GM18873 (cell line): ENCODE results near the gene TRIP12.
"Not testable (repeated sequence)": the region's sequence is repeated elsewhere in the genome, so short reads cannot be mapped to it uniquely, and the experiment has no call there.

ENCODE experiments used
- ATAC-seq: cut with Tn5 transposase; IDR thresholded peaks from one replicate; pipeline ENCODE4 v1.9.1; 2021; ENCODE audit warnings: mild to moderate bottlenecking, moderate library complexity, moderate number of reproducible peaks; ENCODE audit not compliant: unreplicated experiment, low FRiP score

TRIP12 gene

DNA sequence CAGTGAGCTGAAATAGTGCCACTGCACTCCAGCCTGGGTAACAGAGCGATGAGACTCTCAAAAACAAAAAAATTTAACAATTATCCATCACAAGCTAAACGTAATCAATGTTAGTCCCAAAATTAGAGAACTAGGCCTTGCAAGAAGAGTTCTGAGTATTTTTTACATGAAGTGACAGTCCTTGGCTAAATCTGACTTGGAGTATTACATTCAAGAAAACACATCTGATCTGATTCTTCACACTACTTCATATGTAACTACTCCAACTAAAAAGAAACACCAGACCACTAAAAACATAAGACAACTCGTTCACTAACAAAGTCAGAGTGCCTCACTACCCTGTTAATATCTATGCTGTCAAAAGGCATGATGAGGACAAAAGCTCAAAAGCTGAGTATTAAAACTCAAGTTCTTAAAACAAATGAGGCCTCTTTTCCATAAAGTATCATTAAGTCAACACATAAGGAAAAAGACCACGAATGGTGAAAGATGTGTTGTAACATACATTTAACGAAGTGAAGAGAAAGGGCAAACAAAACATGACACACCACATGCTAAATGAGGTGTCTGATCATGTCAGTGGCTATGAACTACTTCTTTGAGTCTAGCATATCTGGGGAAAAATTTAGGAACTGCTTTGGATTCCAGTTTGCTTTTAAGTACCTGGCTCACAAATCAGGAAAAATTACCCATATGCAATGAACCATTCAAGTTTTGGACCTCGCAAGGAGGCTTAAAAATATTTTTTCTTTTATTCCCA, 42.4 kb downstream of the TRIP12 start:
- ATAC-seq, result no peak

- ATAC-seq, result no peak
These were observed 46.3 kb downstream of the TRIP12 start for GRCh38 chr2:229875549-229875948.

DNA sequence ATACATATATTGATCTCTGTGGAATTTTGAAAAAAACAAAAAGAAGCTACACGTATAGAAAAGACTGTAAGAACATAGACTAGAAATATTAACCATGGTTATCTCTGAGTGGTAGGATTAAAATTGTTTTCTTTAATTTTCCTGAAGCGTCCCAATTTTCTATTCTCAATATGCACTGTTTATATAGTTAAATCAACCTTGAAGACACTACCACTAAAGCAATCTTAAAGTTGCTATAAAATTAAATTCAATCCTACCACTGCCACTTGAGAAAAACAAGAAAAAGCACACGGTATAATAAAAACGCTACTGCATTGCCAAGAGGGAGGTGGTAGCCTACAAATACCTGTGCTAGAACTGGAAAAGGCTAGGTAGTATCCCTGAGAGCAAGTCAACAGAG, 47.2 kb downstream of the TRIP12 start:
- no peak for ATAC-seq

GRCh38 chr2:229873123-229873581, 48.7 kb downstream of the TRIP12 start:
- ATAC-seq, result peak; percentile 87

DNA sequence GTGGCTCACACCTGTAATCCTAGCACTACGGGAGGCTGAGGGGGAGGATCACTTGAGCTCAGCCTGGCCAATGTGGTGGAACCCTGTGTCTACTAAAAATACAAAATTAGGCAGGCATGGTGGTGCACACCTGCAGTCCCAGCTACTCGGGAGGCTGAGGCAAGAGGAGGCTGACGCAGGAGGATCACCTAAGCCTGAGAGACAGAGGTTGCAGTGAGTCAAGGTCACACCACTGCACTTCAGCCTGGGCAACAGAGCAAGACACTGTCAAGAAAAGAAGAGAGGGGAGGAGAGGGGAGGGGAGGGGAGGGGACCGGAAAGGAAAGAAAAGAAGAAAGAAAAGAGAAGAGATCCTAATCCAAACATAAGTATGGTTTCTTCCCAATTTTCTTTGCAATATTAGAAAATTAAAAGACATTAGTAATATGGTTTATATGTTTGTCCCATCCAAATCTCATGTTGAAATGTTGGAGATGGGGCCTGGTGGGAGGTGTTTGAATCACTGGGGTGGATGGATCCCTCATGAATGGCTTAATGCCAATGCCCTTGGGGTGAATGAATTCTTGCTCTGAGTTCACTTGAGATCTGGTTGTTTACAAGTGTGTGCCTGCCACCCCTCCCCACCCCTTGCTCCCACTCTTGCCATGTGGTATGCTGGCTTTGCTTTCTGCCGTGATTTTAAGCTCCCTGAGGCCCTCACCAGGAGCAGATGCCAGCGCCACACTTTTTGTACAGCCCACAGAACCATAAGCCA, 50.7 kb downstream of the TRIP12 start:
- no peak for ATAC-seq

DNA sequence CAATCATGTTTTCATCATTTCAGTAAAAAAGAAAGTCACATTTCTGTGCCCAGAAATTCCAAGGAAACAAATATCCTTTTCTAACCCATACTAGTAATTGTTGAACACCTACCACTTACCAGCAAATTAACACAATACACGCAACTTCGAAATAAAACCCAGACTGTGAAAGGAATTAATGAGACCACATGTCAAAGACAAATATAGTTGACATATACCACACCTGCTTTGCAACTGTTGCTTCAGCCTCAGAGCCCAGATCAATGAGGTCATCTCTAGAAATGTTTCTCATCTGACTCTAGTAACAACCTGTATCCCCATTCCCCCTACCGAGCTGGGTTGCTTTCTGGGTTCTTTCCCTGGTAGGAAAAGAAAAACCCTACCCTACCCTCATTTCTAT, 52.6 kb downstream of the TRIP12 start:
- no peak for ATAC-seq

DNA sequence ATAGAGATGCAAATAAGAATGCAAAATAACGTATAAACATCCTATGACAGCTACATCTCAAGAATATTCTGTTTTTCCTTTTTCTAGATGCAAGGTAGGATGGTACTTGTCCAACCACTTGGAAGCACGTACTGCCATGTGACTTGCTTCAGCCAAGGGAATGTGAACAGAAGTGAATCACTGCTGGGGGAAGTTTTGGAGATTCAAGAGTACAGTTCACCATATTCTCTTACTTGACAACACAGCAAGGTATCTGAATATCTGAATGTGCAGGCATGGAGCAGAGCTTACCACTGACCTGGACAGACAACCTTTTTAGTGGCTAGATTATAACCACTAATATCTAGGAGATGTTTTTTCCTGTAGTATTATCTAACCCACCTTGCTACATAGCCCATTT, 53.0 kb downstream of the TRIP12 start:
- ATAC-seq, result no peak

DNA sequence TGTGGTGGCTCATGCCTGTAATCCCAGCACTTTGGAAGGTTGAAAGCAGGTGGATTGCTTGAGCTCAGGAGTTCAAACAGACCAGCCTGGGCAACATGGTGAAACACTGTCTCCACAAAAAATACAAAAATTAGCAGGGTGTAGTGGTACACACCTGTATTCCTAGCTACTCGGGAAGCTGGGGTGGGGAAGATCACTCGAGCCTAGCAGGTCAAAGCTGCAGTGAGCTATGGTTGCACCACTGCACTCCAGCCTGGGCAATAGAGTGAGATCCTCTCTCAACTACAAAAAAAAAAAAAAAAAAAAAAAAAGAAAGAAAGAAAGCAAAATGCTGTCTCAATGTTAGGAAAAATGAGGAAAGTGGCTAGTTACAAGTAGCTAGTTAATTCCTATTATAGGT, 56.8 kb downstream of the TRIP12 start:
- ATAC-seq, result no peak

- ATAC-seq, result no peak
These were observed 60.4 kb downstream of the TRIP12 start for GRCh38 chr2:229861431-229861830.

DNA sequence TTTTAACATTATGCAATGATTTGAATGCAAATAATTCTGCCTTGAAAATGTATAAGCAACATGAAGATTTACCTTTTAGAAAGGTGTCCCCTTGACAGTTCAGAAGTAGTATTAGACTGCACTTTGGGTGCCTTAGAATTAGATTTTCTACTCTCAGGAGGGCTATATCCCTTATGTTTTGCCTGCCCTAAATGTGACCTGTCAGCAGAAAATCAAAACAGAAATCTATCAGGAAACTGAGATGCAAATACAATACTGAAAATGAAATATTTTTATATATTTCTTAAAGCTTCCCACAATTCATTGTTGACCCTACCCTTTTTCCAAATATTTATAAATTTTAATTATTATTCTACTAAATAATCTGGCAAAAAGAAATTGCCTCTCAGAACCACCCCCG, 61.5 kb downstream of the TRIP12 start:
- ATAC-seq, result no peak

DNA sequence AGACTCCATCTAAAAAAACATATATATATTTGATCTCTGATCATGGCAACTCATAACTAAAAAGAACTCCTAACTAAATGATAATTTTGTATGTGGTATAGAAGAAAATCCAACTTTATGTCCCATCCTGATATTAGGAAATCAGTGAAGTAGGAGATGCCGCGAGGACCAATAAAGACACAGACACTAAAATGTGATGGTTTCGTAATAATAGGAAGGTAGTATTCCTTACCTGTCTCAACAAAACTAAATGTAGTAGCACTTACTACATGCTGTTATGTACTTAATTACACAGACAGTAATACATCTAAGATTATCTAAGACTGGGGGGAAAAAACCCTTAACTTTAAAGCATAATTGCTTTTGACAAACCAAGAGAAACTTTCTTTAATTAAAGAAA, 63.5 kb downstream of the TRIP12 start:
- no peak for ATAC-seq

DNA sequence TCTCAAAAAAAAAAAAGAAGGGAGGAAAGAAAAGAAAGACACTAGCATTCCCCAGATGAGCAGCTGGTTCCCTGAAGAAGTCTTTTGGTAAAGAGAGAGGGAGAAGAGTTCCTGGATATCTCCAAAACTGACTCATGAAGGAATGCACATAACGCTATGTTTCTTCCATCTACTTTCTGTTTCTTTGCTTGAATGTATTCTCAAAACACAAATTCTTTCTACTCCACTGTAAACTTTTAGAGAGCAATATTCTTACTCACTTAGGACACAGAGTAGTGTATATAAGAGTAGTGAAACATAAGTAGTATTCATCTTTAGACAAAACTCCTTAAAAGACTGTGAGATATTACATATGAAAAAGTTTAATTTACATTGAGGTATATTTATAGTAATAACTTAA, 64.2 kb downstream of the TRIP12 start:
- ATAC-seq, result no peak

GRCh38 chr2:229856413-229856812, 65.4 kb downstream of the TRIP12 start:
- peak; percentile 72 for ATAC-seq

DNA sequence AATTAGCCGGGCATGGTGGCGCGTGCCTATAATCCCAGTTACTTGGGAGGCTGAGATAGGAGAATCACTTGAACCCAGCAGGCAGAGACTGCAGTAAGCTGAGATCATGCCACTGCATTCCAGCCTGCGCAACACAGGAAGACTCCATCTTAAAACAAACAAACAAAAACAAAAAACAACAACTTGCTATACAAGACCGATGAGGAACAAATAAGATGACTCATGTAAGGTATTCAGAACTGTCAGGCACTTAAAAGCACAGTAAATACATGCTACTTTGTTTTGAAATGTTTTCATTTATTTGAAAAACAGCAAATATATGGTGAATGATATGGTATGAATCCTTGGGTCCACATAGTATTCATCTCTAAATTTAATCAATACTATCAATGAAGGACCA, 66.7 kb downstream of the TRIP12 start:
- no peak for ATAC-seq

DNA sequence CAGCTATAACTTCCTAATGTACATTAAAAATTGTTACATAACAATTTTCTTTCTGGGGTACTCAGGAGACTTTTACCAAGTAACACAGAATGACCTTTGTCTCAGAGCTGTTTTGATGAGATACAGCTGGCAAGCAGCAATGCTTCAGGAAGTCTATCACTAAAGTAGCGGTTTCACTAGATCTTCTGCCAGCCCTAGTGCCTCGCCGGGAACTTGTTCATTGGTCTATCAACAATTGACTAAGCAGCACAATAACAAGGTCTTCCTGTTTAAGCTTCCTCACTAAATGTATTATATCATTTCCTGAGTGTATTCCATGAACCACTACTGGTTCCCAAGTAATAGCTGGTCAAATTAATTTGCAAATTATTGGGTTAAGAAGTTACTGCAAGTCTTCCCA, 69.2 kb downstream of the TRIP12 start:
- ATAC-seq, result no peak

DNA sequence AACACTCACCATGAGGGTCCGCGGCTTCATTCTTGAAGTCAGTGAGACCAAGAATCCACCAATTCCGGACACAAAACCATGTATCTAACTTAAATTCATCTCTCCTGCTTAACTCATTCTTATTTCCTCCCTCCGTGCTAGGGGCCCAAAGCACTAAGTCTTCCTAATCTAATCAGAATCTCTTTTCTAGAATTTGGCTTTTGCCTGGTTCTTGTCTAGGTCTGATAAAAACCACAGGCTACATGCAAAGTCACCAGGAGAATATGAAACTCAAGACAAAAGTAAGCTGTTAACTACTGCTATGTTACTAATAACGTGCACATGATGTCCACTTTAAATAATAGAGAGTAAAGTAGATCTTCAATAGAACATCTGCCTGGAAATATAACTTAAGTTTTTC, 69.9 kb downstream of the TRIP12 start:
- no peak for ATAC-seq

DNA sequence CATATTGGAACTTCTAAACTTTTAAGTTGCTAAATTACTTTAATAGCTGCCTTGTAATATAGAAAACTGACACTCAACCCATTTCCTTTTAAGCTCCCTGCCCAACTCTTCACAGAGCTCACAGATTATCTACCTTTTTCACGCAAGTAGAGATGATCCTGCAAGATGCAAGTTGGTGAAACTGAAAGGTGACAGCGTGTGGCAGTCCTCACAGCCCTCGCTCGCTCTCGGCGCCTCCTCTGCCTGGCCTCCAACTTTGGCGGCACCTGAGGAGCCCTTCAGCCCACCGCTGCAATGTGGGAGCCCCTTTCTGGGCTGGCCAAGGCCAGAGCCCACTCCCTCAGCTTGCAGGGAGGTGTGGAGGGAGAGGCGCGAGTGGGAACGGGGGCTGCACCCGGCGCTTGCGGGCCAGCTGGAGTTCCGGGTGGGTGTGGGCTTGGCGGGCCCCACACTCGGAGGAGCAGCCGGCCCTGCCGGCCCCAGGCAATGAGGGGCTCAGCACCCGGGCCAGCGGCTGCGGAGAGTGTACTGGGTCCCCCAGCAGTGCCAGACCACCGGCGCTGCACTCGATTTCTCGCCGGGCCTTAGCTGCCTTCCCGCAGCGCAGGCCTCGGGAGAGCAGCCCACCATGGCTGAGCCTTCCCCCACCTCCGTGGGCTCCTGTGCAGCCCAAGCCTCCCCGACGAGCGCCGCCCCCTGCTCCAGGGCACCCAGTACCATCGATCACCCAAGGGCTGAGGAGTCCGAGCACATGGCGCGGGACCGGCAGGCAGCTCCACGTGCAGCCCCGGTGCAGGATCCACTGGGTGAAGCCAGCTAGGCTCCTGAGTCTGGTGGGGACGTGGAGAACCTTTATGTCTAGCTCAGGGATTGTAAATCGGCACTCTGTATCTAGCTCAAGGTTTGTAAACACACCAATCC, 71.2 kb downstream of the TRIP12 start:
- not testable (repeated sequence) for ATAC-seq

GRCh38 chr2:229849073-229849472, 72.7 kb downstream of the TRIP12 start:
- no peak for ATAC-seq

DNA sequence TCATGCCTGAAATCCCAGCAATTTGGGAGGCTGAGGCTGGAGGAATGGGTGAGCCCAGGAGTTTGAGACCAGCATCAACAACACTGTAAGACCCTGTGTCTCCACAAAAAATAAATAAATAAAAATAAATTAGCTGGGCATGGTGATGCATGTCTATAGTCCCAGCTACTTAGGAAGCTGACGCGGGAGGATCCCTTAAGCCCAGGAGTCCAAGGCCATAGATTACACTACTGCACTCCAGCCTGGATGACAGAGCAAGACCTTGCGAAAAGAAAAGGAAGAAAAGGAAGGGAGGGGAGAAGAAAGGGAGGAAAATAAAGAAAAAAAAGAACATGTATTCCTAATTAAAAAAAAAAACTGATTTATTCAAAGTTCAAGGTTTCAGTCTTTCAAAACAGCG, 78.2 kb downstream of the TRIP12 start:
- ATAC-seq, result no peak

DNA sequence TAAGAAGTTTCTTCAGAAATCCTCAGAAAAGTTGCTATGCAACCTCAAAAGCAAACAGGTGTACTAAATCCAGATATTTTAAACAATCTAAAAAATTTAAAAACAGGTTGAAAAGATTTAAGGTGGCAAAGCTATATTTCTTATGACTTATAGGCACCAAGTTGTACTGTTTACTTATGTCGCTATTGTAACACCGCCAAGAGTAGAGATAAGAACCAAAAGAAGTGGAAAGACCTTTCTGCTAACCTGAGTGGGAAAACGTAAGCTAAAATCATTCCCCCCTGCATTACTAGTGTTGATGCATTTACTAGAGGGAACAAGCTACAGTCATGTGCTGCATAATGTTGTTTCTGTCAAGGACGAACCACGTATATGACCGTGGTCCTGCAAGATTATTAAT, 83.1 kb downstream of the TRIP12 start:
- ATAC-seq, result no peak

DNA sequence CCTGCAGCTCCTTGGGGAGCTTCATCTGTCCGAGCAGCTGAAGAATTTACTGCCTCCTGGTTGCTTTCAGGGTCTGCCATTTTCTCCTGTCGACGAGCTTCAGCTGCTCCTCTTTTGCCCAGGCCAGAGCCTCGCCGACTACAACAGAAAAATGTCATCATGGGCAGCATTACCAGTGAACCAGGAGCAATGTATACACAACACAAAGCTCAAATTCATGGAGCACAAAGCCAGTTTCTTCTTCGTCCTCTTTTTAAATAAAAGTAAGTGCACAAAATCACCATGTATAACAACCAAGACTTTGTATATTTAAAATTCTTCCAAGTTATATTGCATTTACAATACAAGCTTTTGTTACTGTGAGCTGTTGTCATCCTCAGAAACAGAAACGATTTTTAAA, 85.0 kb downstream of the TRIP12 start:
- no peak for ATAC-seq
